Right lobe of liver (tissue), 6 donors: ENCODE data around the gene SEPTIN1. TPM values are rescaled to one million over a fixed set of nuclear protein-coding genes. Genes with fewer than 3 reads are reported as not detected.

ENCODE experiments used
- ATAC-seq, 4 donors: fragments of 200-7000 bp; cut with Tn5 transposase; one replicate each; pipeline ENCODE4 v1.9.1; 2020; ENCODE audit warnings: mild to moderate bottlenecking in 4 of 4, moderate library complexity in 4 of 4
- DNase-seq, 3 donors: peaks; one replicate each; pipeline ENCODE4 v3.0.0-alpha.2; 2020
- H3K27ac ChIP-seq, 3 donors: fragments of 200-600 bp; one replicate each; pipeline ENCODE4 v1.8.0; 2022
- H3K27me3 ChIP-seq, 2 donors: fragments of 200-600 bp; one replicate each; pipeline ENCODE4 v1.8.0; 2022
- H3K36me3 ChIP-seq, 4 donors: fragments of 200-600 bp; sonication (generic) in 1 of 4; one replicate each; pipeline versions ENCODE4 v1.5.1 to v1.8.0; 2017 to 2022; ENCODE audit warnings: control low read depth in 1 of 4
- H3K4me1 ChIP-seq, 4 donors: fragments of 200-600 bp; sonication (generic) in 1 of 4; one replicate each; pipeline versions ENCODE4 v1.5.1 to v1.8.0; 2017 to 2022; ENCODE audit warnings: control low read depth in 1 of 4
- H3K4me3 ChIP-seq, 3 donors: fragments of 200-600 bp; one replicate each; pipeline ENCODE4 v1.8.0; 2022
- H3K9me3 ChIP-seq, 4 donors: fragments of 200-600 bp; sonication (generic) in 1 of 4; one replicate each; pipeline versions ENCODE4 v1.5.1 to v1.8.0; 2017 to 2022; ENCODE audit warnings: control low read depth in 1 of 4
- POLR2A ChIP-seq: fragments of 450-650 bp; IDR thresholded peaks from one replicate; pipeline ENCODE4 v1.6.1; 2017; ENCODE audit warnings: antibody characterized with exemption, mild to moderate bottlenecking
- WGBS: methylation state at CpG from one replicate; pipeline ENCODE4 v1.1.6; 2018; ENCODE audit warnings: low coverage, low lambda C conversion rate; ENCODE audit not compliant: insufficient coverage; ENCODE audit errors: missing lambda C conversion rate; 5-methylcytosine and 5-hydroxymethylcytosine counted together
- intact Hi-C, 2 donors: fragments of 100-400 bp; cut with DNase I; formaldehyde crosslinking; loops; one replicate each; pipeline versions ENCODE4 v1.11.2 to v1.14.1; 2022
- total RNA-seq, 6 experiments: library from RNA; depleted of rRNA in 2 of 6; stranded (reverse); fragments of >200 nt in 2 of 6; fragmentation: NEBNext Ultra II Directional in 3 of 6; extraction: Animal tissue kit (Norgen Biotek cat#: 25700) in 3 of 6; gene quantifications; one replicate each; pipeline versions ENCODE4 v1.1.0 to v1.2.4, GENCODE V29; 2016 to 2023
- TF ChIP-seq, protein P1 (sequence below), 4 donors: fragments of 200-600 bp in 3 of 4; fragments of 450-650 bp in 1 of 4; IDR thresholded peaks; one replicate each; pipeline versions ENCODE4 v1.5.1 to v1.8.0; 2016 to 2022; ENCODE audit warnings: antibody characterized with exemption in 4 of 4, mild to moderate bottlenecking in 2 of 4
- donor health status: DM: no; HTN: yes; CAD: no.
- donor health status: DM: no; HTN: no; CAD: no.
- donor health status: DM: no; HTN: no; CAD: no.
- donor health status: DM: no; HTN: yes; CAD: no.
- donor health status: DM: no; HTN: yes; CAD: no.

Gene SEPTIN1
- total RNA-seq, 6 experiments from 2014 or later = 0.12 to 1.7 (median 0.93) TPM

DNA sequence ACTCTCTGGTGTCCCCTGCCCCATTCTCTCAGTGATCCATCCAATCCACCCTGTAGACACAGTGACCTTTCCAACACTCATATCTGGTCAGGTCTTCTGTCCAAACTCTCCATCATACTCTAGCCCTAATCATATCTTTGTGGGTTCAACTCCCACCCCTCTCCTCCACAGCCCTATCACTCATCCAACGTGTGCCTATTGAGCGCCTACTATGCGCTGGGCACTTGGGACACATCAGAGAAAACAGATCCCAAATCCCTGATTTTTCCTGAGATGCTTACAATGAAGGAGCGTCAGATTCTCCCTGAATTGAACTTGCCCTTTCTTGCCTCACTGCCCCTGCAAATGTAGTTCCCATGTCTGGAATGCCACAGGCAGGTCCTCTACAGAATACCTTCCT is 45.7 kb upstream of the SEPTIN1 start:
- TF ChIP-seq, protein P1, sequence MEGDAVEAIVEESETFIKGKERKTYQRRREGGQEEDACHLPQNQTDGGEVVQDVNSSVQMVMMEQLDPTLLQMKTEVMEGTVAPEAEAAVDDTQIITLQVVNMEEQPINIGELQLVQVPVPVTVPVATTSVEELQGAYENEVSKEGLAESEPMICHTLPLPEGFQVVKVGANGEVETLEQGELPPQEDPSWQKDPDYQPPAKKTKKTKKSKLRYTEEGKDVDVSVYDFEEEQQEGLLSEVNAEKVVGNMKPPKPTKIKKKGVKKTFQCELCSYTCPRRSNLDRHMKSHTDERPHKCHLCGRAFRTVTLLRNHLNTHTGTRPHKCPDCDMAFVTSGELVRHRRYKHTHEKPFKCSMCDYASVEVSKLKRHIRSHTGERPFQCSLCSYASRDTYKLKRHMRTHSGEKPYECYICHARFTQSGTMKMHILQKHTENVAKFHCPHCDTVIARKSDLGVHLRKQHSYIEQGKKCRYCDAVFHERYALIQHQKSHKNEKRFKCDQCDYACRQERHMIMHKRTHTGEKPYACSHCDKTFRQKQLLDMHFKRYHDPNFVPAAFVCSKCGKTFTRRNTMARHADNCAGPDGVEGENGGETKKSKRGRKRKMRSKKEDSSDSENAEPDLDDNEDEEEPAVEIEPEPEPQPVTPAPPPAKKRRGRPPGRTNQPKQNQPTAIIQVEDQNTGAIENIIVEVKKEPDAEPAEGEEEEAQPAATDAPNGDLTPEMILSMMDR (IDR thresholded peaks at IDR 0.05) = no peak
- no peak for TF ChIP-seq POLR2A
- intact Hi-C loops = loop anchor here in 1 of 2 donors (10.0 kb wide), 1 partner anchor 197 kb away; no protein-coding TSS in a partner anchor
- 88% methylated on average over 4 of the region's 4 CpGs for WGBS
- ATAC-seq = no peak
- Histone ChIP-seq H3K9me3 (no peaks in the 10 kb centered on the region), H3K27ac (no peak overlapping the region), H3K36me3 (peaks cover 0 to 13% (median 0%) of the 10 kb centered on the region in 4 donors), H3K4me3 (no peak overlapping the region), H3K4me1 (peaks cover 0 to 12% (median 3%) of the 10 kb centered on the region in 4 donors), H3K27me3 (no peaks in the 10 kb centered on the region)
- DNase-seq = no peak

DNA sequence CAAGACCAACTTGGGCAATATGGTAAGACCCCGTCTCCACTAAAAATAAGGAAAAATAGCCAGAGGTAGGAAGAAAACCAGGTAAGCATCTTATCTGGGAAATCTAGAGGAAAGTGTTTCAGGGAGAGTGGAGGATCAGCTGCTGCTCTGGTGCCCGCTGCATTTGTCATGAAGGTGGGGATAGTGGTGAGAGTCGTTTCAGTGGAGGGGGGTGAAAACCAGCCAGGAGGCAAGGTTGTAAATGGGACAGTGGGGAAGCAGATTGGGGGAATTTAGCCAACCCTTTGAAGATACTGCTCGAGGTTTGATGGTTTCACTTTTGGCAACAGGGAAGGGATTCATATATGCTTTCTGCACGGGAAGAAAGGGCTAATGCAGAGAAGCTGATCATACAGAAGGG is 38.6 kb upstream of the SEPTIN1 start:
- DNase-seq (no peak), ATAC-seq (no peak)
- Histone ChIP-seq H3K4me3 (no peak overlapping the region), H3K27me3 (no peaks in the 10 kb centered on the region), H3K4me1 (peaks cover 0 to 13% (median 0%) of the 10 kb centered on the region in 4 donors), H3K36me3 (peaks cover 0 to 13% (median 0%) of the 10 kb centered on the region in 4 donors), H3K9me3 (no peaks in the 10 kb centered on the region), H3K27ac (no peak overlapping the region)
- TF ChIP-seq, protein P1 (IDR thresholded peaks at IDR 0.05) = no peak
- TF ChIP-seq POLR2A = no peak
- intact Hi-C loops = loop anchor here in 1 of 2 donors (10.0 kb wide), 1 partner anchor 204 kb away; no protein-coding TSS in a partner anchor
- WGBS = 92% methylated on average over 5 of the region's 5 CpGs

DNA sequence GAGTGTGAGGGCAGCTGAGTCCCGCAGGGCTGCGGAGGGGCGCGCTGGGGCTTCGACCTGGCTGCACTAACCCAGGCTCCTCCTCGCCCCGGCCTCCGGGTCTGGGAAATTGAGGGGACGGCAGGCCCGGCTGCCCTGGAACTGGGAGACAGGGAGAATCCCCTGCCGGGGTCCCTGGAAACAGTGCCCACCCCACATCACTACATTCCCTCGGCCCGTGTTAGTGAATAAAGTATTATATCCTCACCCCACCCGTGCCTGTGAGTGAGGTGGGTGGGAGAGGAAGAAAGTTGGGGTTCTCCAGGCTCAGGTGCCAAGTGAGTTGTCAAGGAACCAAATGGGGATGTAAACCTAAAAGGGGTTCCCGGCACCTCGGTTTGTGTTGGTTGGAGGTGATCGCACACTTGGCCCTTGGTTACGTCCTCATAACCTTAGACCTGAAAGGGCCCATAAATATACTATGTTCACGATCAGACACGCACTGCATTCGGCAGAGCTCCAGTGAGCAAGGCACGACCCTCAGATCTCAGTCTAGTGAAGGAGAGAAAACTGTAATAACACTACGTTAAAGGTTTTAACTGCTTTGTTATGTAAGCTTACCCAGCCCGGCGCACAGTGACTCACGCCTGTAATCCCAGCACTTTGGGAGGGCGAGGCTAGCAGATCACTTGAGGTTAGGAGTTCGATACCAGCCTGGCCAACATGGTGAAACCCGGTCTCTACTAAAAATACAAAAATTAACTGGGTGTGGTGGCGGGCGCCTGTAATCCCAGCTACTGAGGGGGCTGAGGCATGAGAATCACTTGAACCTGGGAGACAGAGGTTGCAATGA is 36.2 kb upstream of the SEPTIN1 start:
- no peaks in the 10 kb centered on the region for H3K9me3 ChIP-seq
- peak overlapping the region; percentile 55 to 68 (median 64) for H3K4me3 ChIP-seq
- intact Hi-C loops = no loop called here
- H3K27ac ChIP-seq = peak overlapping the region; percentile 76 to 85 (median 80)
- H3K27me3 ChIP-seq = no peaks in the 10 kb centered on the region
- no peak for TF ChIP-seq POLR2A
- TF ChIP-seq, protein P1 (IDR thresholded peaks at IDR 0.05) = no peak
- ATAC-seq (no peak), DNase-seq (no peak)
- H3K36me3 ChIP-seq = peaks cover 0 to 5% (median 0%) of the 10 kb centered on the region in 4 donors
- 88% methylated on average over 15 of the region's 31 CpGs for WGBS
- peaks cover 0 to 13% (median 0%) of the 10 kb centered on the region in 4 donors for H3K4me1 ChIP-seq

DNA sequence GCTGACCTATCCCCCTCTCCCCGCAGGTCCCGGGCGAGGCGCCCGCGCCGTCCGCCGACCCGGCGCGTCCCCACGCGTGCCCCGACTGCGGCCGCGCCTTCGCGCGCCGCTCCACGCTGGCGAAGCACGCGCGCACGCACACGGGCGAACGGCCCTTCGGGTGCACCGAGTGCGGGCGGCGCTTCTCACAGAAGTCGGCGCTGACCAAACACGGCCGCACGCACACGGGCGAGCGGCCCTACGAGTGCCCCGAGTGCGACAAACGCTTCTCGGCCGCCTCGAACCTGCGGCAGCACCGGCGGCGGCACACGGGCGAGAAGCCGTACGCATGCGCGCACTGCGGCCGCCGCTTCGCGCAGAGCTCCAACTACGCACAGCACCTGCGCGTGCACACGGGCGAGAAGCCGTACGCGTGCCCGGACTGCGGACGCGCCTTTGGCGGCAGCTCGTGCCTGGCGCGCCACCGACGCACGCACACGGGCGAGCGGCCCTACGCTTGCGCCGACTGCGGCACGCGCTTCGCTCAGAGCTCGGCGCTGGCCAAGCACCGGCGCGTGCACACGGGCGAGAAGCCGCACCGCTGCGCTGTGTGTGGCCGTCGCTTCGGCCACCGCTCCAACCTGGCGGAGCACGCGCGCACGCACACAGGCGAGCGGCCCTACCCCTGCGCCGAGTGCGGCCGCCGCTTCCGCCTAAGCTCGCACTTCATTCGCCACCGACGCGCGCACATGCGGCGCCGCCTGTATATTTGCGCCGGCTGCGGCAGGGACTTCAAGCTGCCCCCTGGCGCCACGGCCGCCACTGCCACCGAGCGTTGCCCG is 35.4 kb upstream of the SEPTIN1 start:
- intact Hi-C loops = no loop called here
- peak; percentile 86 to 95 (median 92) for ATAC-seq
- TF ChIP-seq, protein P1 (IDR thresholded peaks at IDR 0.05) = peak; percentile 22 to 39 (median 27)
- TF ChIP-seq POLR2A = peak; percentile 70

More for the DNA sequence above, 35.4 kb upstream of the SEPTIN1 start:
- Histone ChIP-seq H3K9me3 (no peaks in the 10 kb centered on the region), H3K36me3 (peaks cover 0 to 6% (median 0%) of the 10 kb centered on the region in 4 donors), H3K4me3 (peak overlapping the region; percentile 55 to 68 (median 64)), H3K27me3 (no peaks in the 10 kb centered on the region), H3K4me1 (peaks cover 0 to 13% (median 0%) of the 10 kb centered on the region in 4 donors), H3K27ac (peak overlapping the region; percentile 76 to 85 (median 80))
- 0% methylated on average over 4 of the region's 140 CpGs for WGBS
- DNase-seq = peak; percentile 90 to 93 (median 91)
